GM12878 (cell line): ENCODE results near the gene CPLX1. TPM values are rescaled to one million over a fixed set of nuclear protein-coding genes. Genes with fewer than 3 reads are reported as not detected.

Source experiments
- ATAC-seq: fragments of 200-7000 bp; cut with Tn5 transposase; 3 replicates; pipeline ENCODE4 v1.9.1; 2020; ENCODE audit warnings: mild to moderate bottlenecking, moderate library complexity
- BruUV-seq: library from RNA; stranded (reverse); fragments of 400-500 nt; replicated peaks from 2 replicates; lab custom pipeline; 2021; lab: Mats Ljungman, UMichigan
- CTCF ChIA-PET: fragments of 300-600 bp; sonication (Branson Sonifier 250); formaldehyde crosslinking; extraction: SDS; loops from one replicate; lab custom pipeline; 2021; ENCODE audit warnings: inconsistent platforms; lab: Yijun Ruan, JAX
- POLR2A ChIA-PET: fragments of 350-600 bp; formaldehyde crosslinking; extraction: SDS; loops from one replicate; lab custom pipeline; 2021; ENCODE audit warnings: inconsistent platforms; lab: Charles Lee
- RAD21 ChIA-PET: fragments of 300-600 bp; sonication (Branson Sonifier 250); formaldehyde crosslinking; loops from one replicate; lab custom pipeline; 2023; ENCODE audit warnings: antibody characterized with exemption; ENCODE audit not compliant: unreplicated experiment; lab: Charles Lee
- SMC1A ChIA-PET: fragments of 300-600 bp; sonication (Branson Sonifier 250); formaldehyde crosslinking; loops from one replicate; lab custom pipeline; 2023; ENCODE audit not compliant: unreplicated experiment, uncharacterized antibody; lab: Charles Lee
- DNase-seq: peaks from one replicate; pipeline ENCODE4 v3.0.0-alpha.2; 2011; ENCODE audit warnings: low read depth, low spot score
- FAIRE-seq: peaks from 3 replicates; lab custom pipeline; 2011; peaks lifted over from hg19 to GRCh38; lab: Jason Lieb, UNC
- H2AFZ ChIP-seq: 2 replicates; pipeline ENCODE4 v1.6.0; 2011; ENCODE audit warnings: low read depth, low read length, control low read depth; ENCODE audit not compliant: control insufficient read depth
- H3K27ac ChIP-seq: 2 replicates; pipeline ENCODE4 v1.5.1; 2011; ENCODE audit warnings: control low read depth; ENCODE audit not compliant: control insufficient read depth, insufficient read depth
- H3K27me3 ChIP-seq, 2 experiments: replicated peaks in 1 of 2; 2 replicates each; pipeline versions ENCODE4 v1.6.0 to v1.6.1; 2011; ENCODE audit warnings: low read length in 1 of 2; ENCODE audit not compliant: control insufficient read depth in 2 of 2, insufficient read depth in 2 of 2
- H3K36me3 ChIP-seq, 2 experiments: 2 replicates each; pipeline ENCODE4 v1.5.1; 2011; ENCODE audit warnings: low read length in 1 of 2; ENCODE audit not compliant: control insufficient read depth in 2 of 2, insufficient read depth in 2 of 2
- H3K4me1 ChIP-seq: 2 replicates; pipeline ENCODE4 v1.6.1; 2011; ENCODE audit warnings: mild to moderate bottlenecking, low read length, moderate library complexity, mixed read lengths; ENCODE audit not compliant: control insufficient read depth, insufficient read depth
- H3K4me2 ChIP-seq: 2 replicates; pipeline ENCODE4 v1.6.0; 2011; ENCODE audit warnings: control low read depth; ENCODE audit not compliant: control insufficient read depth, insufficient read depth
- H3K4me3 ChIP-seq: fragments of 200-600 bp; sonication (generic); 2 replicates; pipeline ENCODE4 v1.5.1; 2016
- H3K79me2 ChIP-seq: 2 replicates; pipeline ENCODE4 v1.6.0; 2011; ENCODE audit warnings: low read length; ENCODE audit not compliant: control insufficient read depth, insufficient read depth
- H3K9ac ChIP-seq: 2 replicates; pipeline ENCODE4 v1.8.0; 2011; ENCODE audit warnings: low read length, control low read depth, mixed read lengths; ENCODE audit not compliant: control insufficient read depth, insufficient read depth
- H3K9me3 ChIP-seq: replicated peaks from 3 replicates; pipeline ENCODE4 v1.5.1; 2011; ENCODE audit warnings: mild to moderate bottlenecking, low read length; ENCODE audit not compliant: control insufficient read depth, insufficient read depth
- H4K20me1 ChIP-seq: 2 replicates; pipeline ENCODE4 v1.6.0; 2011; ENCODE audit not compliant: control insufficient read depth, insufficient read depth
- ASH2L ChIP-seq: fragments of 300-600, 200-600 bp; sonication (generic); IDR thresholded peaks from 2 replicates; pipeline ENCODE4 v1.6.1; 2017; ENCODE audit warnings: low read depth, mild to moderate bottlenecking, borderline replicate concordance
- BACH1 ChIP-seq: fragments of 450-650 bp; IDR thresholded peaks from 2 replicates; pipeline ENCODE4 v1.6.1; 2017; ENCODE audit warnings: mild to moderate bottlenecking, borderline replicate concordance
- CBX5 ChIP-seq: sonication (generic); IDR thresholded peaks from 2 replicates; pipeline ENCODE4 v1.6.1; 2016; ENCODE audit warnings: low read depth, moderate library complexity, mild to moderate bottlenecking, inconsistent platforms
- IKZF1 ChIP-seq: fragments of 450-650 bp; conservative IDR thresholded peaks from 2 replicates; pipeline ENCODE4 v1.6.1; 2017; ENCODE audit warnings: antibody characterized with exemption, mild to moderate bottlenecking
- JUNB ChIP-seq: IDR thresholded peaks from 2 replicates; pipeline ENCODE4 v1.6.1; 2016; ENCODE audit warnings: antibody characterized with exemption, mild to moderate bottlenecking
- JUND ChIP-seq: IDR thresholded peaks from 2 replicates; pipeline ENCODE4 v1.6.1; 2012; ENCODE audit warnings: low read depth, mild to moderate bottlenecking, low read length, improper control_type of control experiment, moderate library complexity
- MTA2 ChIP-seq: fragments of 450-650 bp; IDR thresholded peaks from 2 replicates; pipeline ENCODE4 v1.6.1; 2016; ENCODE audit warnings: low read depth, mild to moderate bottlenecking, moderate library complexity
- NBN ChIP-seq: fragments of 450-650 bp; IDR thresholded peaks from 2 replicates; pipeline ENCODE4 v1.6.1; 2016
- RAD51 ChIP-seq: fragments of 450-650 bp; IDR thresholded peaks from 2 replicates; pipeline ENCODE4 v1.6.1; 2016; ENCODE audit warnings: moderate library complexity, mild to moderate bottlenecking, inconsistent platforms
- SPI1 ChIP-seq: IDR thresholded peaks from 2 replicates; pipeline ENCODE4 v1.6.1; 2011; ENCODE audit warnings: low read depth, mild to moderate bottlenecking, low read length, moderate library complexity, borderline replicate concordance; ENCODE audit not compliant: insufficient read depth
- SREBF2 ChIP-seq: IDR thresholded peaks from 2 replicates; pipeline ENCODE4 v1.6.1; 2012; ENCODE audit warnings: mild to moderate bottlenecking, low read length
- WRNIP1 ChIP-seq: IDR thresholded peaks from 2 replicates; pipeline ENCODE4 v1.6.1; 2011; ENCODE audit warnings: low read depth, low read length, improper control_type of control experiment, borderline replicate concordance
- ZNF384 ChIP-seq: IDR thresholded peaks from 2 replicates; pipeline ENCODE4 v1.6.1; 2012; ENCODE audit warnings: low read depth, mild to moderate bottlenecking, low read length, improper control_type of control experiment, borderline replicate concordance
- WGBS: methylation state at CpG from one replicate; pipeline ENCODE4 v1.1.6; 2016; ENCODE audit warnings: low lambda C conversion rate; ENCODE audit not compliant: insufficient replicate concordance, insufficient coverage; ENCODE audit errors: missing lambda C conversion rate; 5-methylcytosine and 5-hydroxymethylcytosine counted together
- in situ Hi-C: fragments of 300-500 bp; cut with MboI; formaldehyde crosslinking; loops from 9 replicates; pipeline ENCODE4 v1.14.3; 2018; ENCODE audit warnings: mixed read lengths
- intact Hi-C: fragments of 100-400 bp; cut with micrococcal nuclease; formaldehyde crosslinking; loops from one replicate; pipeline ENCODE4 v1.14.2; 2022; ENCODE audit not compliant: unreplicated experiment
- polyA plus RNA-seq, 11 experiments: library from polyadenylated mRNA; depleted of rRNA in 4 of 11; unstranded in 6 of 11; stranded (reverse) in 5 of 11; fragments of >200 nt; fragmentation: Nextera tagmentation in 4 of 11; fragmentation: Illumina TruSeq in 1 of 11; extraction: Ambion mirVana in 4 of 11; extraction: Trizol in 1 of 11; gene quantifications; 1 replicate in 1 of 11; 2 replicates in 10 of 11; pipeline versions ENCODE4 v1.2.1 to v1.2.3, GENCODE V29; 2011 to 2016; ENCODE audit warnings: inconsistent platforms in 2 of 11, missing spikeins in 2 of 11, low read depth in 1 of 11
- total RNA-seq, 4 experiments: library from RNA; depleted of rRNA in 3 of 4; stranded (reverse); fragments of >200 nt in 3 of 4; fragmentation: Illumina TruSeq in 1 of 4; extraction: Trizol in 1 of 4; gene quantifications; 2 replicates each; pipeline versions ENCODE4 v1.2.1 to v1.2.3, GENCODE V29; 2013 to 2021
- TF ChIP-seq, protein P1 (sequence below): IDR thresholded peaks from 2 replicates; pipeline ENCODE4 v1.6.1; 2011; ENCODE audit warnings: mild to moderate bottlenecking, low read depth, low read length, moderate library complexity; ENCODE audit not compliant: insufficient replicate concordance
- TF ChIP-seq, protein P2 (sequence below): IDR thresholded peaks from 2 replicates; pipeline ENCODE4 v1.6.1; 2012; ENCODE audit warnings: low read depth, low read length, improper control_type of control experiment
- TF ChIP-seq, protein P3 (sequence below): fragments of 450-650 bp; formaldehyde crosslinking; IDR thresholded peaks from 2 replicates; pipeline ENCODE4 v1.5.0; 2022; ENCODE audit warnings: mild to moderate bottlenecking, missing genetic modification characterization
- TF ChIP-seq, protein P4 (sequence below): fragments of 450-650 bp; formaldehyde crosslinking; IDR thresholded peaks from 2 replicates; pipeline ENCODE4 v1.4.0; 2022; ENCODE audit warnings: mild to moderate bottlenecking, moderate library complexity

CPLX1 gene
- total and polyA plus RNA-seq, 10 of the 15 experiments (the other 5 are each of a cell fraction or from before 2014, with no cell fraction given) = 0.04 to 1.2 (median 0.13) TPM; not detected in 5

DNA sequence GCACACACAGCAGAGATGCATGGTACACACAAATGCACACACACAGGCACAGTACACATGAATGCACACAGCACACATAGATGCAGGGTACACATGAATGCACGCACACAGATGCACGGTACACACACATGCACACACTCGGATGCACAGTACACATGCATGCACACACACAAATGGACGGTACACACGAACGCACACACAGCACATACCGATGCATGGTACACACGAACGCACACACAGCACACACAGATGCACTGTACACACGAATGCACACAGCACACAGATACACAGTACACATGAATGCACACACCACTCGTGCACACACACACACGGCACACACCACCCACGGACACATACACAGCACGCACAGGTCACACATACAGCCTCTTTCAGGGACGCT is 43.8 kb upstream of the CPLX1 start (continued):
- TF ChIP-seq, protein P1, sequence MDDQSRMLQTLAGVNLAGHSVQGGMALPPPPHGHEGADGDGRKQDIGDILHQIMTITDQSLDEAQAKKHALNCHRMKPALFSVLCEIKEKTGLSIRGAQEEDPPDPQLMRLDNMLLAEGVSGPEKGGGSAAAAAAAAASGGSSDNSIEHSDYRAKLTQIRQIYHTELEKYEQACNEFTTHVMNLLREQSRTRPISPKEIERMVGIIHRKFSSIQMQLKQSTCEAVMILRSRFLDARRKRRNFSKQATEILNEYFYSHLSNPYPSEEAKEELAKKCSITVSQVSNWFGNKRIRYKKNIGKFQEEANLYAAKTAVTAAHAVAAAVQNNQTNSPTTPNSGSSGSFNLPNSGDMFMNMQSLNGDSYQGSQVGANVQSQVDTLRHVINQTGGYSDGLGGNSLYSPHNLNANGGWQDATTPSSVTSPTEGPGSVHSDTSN = peak; percentile 38
- TF ChIP-seq ASH2L = no peak
- TF ChIP-seq, protein P2, sequence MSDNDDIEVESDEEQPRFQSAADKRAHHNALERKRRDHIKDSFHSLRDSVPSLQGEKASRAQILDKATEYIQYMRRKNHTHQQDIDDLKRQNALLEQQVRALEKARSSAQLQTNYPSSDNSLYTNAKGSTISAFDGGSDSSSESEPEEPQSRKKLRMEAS = no peak
- TF ChIP-seq NBN = no peak
- TF ChIP-seq, all 136 proteins: peak for 4

DNA sequence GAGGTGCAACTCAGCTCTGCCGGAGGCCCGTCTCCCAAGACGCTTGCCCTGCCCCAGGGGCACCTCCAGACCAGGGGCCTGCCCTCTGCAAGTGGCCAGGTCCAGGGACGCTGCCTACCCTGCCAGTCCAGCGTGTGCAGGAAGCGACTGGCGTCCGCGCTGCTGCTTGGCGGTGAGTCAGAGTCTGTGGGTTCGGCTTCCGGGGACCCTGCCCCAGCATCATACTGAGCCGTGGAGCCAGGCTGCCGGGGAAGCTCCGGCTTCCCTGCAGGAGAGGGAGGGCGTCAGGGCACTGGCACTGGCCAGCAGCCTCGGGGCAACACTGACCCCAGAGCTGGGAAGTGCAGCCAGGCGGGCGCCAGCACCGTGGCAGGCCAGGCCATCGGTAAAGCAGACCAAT is 42.5 kb upstream of the CPLX1 start:
- DNase-seq = no peak
- Histone ChIP-seq H3K4me3 (no peak overlapping the region), H3K9ac (no peak overlapping the region), H3K9me3 (no peaks in the 10 kb centered on the region; the same call in 2 of the 3 replicates), H3K79me2 (no peaks in the 10 kb centered on the region), H4K20me1 (no peaks in the 10 kb centered on the region), H3K4me1 (no peaks in the 10 kb centered on the region), H3K4me2 (no peak overlapping the region), H3K27me3 (no peaks in the 10 kb centered on the region), H2AFZ (no peak overlapping the region), H3K36me3 (peaks cover 28 to 45% of the 10 kb centered on the region in 2 experiments), H3K27ac (no peak overlapping the region)
- ChIA-PET RAD21 (no interaction called here), CTCF (no interaction called here), POLR2A (no interaction called here), SMC1A (no interaction called here)
- 98% methylated on average over 21 of the region's 21 CpGs for WGBS
- intact Hi-C loops (no loop called here), in situ Hi-C loops (no loop called here)
- no TSS peak for BruUV-seq
- FAIRE-seq = no peak
- no peak for ATAC-seq
- TF ChIP-seq SREBF2 (no peak), CBX5 (no peak), JUND (no peak), ZNF384 (no peak), WRNIP1 (no peak), RAD51 (no peak), MTA2 (no peak), SPI1 (no peak), JUNB (no peak), BACH1 (no peak), IKZF1 (no peak)
- TF ChIP-seq, protein P3, sequence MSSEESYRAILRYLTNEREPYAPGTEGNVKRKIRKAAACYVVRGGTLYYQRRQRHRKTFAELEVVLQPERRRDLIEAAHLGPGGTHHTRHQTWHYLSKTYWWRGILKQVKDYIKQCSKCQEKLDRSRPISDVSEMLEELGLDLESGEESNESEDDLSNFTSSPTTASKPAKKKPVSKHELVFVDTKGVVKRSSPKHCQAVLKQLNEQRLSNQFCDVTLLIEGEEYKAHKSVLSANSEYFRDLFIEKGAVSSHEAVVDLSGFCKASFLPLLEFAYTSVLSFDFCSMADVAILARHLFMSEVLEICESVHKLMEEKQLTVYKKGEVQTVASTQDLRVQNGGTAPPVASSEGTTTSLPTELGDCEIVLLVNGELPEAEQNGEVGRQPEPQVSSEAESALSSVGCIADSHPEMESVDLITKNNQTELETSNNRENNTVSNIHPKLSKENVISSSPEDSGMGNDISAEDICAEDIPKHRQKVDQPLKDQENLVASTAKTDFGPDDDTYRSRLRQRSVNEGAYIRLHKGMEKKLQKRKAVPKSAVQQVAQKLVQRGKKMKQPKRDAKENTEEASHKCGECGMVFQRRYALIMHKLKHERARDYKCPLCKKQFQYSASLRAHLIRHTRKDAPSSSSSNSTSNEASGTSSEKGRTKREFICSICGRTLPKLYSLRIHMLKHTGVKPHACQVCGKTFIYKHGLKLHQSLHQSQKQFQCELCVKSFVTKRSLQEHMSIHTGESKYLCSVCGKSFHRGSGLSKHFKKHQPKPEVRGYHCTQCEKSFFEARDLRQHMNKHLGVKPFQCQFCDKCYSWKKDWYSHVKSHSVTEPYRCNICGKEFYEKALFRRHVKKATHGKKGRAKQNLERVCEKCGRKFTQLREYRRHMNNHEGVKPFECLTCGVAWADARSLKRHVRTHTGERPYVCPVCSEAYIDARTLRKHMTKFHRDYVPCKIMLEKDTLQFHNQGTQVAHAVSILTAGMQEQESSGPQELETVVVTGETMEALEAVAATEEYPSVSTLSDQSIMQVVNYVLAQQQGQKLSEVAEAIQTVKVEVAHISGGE = no peak
- TF ChIP-seq, protein P4, sequence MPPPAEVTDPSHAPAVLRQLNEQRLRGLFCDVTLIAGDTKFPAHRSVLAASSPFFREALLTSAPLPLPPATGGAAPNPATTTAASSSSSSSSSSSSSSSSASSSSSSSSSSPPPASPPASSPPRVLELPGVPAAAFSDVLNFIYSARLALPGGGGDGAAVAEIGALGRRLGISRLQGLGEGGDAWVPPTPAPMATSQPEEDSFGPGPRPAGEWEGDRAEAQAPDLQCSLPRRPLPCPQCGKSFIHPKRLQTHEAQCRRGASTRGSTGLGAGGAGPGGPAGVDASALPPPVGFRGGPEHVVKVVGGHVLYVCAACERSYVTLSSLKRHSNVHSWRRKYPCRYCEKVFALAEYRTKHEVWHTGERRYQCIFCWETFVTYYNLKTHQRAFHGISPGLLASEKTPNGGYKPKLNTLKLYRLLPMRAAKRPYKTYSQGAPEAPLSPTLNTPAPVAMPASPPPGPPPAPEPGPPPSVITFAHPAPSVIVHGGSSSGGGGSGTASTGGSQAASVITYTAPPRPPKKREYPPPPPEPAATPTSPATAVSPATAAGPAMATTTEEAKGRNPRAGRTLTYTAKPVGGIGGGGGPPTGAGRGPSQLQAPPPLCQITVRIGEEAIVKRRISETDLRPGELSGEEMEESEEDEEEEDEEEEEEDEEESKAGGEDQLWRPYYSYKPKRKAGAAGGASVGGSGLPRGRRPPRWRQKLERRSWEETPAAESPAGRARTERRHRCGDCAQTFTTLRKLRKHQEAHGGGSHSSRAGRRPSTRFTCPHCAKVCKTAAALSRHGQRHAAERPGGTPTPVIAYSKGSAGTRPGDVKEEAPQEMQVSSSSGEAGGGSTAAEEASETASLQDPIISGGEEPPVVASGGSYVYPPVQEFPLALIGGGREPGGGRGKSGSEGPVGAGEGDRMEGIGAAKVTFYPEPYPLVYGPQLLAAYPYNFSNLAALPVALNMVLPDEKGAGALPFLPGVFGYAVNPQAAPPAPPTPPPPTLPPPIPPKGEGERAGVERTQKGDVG = no peak
